T1000 (cell line): Measurements from ENCODE around the gene PPARGC1A.

ENCODE experiments used
- DNase-seq: peaks from one replicate; lab custom pipeline; 2025; ENCODE audit warnings: mixed read lengths; lab: John Stamatoyannopoulos, UW

Gene PPARGC1A

DNA sequence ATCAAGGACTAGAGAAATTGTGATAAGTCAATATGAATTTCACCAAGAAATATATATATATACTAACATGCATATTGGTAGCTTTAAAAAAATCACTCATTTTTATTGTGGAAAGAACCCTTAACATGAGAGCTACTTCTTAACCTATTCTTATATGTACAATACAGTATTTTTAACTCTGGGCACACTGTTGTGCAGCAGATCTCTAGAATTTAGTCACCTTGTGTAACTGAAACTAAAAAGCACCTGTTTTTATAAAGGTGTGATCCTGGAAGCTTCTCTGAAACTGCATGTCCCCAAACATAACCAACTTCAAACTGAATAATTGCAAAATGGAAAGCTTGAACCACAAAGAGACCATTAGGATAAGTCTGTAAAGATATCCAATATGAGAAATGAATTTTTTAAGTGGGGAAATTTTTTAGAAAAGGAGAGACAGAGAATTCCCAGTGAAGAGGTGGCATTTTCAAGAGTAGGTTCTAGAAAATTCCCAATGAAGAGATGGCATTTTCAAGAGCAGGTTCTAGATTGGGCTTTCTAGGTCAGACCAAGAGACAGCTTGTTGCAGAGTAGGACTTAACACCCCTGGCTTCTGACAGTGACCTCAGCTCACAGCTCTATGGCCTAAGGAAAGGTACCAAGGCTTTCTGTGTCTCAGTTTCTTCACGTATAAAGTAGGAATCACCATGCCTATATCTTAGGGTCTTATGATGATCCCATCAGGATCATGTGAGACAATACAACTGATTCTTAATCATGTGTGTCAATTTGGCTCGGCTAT is 22.0 kb upstream of the PPARGC1A start:
- no peak for DNase-seq

DNA sequence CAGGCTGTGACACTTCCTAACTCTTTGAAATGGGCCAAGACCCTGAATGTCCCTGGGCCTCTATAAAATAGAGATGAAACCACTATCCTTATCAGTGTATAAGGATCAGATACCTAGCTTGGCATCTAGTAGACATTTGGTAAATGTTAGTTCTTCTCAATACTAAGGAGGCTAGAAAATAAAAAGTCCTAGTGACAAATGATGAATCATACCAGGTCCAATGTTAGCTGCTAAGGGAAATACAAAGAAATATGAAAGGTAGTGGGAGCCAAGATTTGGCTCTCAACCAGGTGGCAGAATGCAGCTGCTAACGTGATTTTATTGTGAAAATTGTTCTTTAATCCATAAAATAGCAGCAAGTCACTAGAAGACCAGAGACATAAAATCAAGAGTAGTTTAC is 19.8 kb upstream of the PPARGC1A start:
- no peak for DNase-seq

GRCh38 chr4:23906839-23907238 is 17.0 kb upstream of the PPARGC1A start:
- no peak for DNase-seq

GRCh38 chr4:23904639-23905071 is 14.8 kb upstream of the PPARGC1A start:
- DNase-seq: no peak

- no peak for DNase-seq
Measured at GRCh38 chr4:23903859-23904438, 14.1 kb upstream of the PPARGC1A start.

DNA sequence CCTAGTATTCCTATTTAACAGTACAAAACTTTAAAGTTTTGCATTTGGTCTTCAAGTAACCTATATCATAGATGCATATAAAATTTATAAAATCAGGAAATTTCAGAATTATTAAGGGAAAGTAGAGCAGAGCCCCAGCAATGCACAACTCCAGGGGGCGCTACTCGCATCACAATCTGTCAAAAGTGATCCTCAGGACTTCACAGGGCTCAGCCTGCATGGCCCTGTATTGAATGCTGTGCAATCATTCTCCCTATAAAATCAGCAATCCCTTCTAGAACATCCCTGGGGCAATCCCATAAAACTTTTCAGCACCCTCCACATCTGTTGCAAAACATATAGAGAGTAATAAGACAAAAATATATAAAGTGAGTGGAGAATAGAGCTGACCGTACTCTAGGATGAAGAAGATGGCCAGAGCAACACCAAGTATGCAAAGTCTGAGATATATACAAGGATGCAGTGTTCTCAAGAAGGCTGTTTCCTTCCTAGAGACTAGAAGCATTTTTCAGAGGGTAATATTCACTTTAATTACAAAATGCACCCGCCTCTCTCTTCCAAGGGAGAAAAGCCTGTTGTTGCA is 12.5 kb upstream of the PPARGC1A start:
- DNase-seq: no peak

DNA sequence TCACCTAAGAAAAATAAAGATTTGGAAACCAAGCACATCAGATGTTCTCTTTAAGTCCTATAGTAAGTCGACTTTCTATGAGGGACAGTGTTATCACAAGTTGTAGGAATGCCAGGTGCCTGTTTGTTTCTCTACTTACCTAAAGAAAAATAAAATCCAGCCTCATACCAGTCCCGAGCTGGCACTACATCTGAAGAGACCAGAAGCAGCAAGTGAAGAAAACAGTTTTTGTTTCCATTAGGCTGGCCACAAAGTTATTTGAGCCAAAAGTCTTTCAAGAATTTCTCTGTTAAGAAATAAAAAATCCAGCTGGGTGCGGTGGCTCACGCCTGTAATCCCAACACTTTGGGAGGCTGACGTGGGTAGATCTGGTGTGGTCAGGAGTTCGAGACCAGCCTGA is 10.8 kb upstream of the PPARGC1A start:
- no peak for DNase-seq

- no peak for DNase-seq
Measured at GRCh38 chr4:23899565-23899964, 9.7 kb upstream of the PPARGC1A start.

DNA sequence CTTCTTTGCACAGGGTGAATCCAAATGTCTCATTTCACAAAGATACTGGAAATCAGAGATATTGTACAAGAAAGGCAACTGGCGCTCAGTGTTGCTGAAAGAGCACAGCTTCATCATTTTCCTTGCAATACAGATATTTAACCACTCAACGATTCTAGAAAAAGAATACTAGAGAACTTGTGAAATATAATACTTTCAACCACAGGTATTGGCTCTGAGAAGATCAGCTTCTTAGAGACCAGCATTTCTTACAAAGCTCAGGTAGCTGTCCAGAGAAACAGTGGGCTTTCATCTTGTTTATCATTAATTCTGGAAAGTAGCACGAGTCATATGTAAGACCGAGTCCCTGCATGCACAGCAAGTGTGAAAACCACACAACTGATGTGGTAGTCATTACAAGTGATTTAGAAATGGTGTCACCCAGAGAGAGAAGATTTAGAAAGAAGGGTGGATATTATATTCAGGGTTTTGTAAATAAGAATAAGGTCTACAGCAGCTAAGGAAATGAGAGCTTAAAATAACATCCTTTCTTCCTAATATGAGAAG is 7.8 kb upstream of the PPARGC1A start:
- DNase-seq: no peak

DNA sequence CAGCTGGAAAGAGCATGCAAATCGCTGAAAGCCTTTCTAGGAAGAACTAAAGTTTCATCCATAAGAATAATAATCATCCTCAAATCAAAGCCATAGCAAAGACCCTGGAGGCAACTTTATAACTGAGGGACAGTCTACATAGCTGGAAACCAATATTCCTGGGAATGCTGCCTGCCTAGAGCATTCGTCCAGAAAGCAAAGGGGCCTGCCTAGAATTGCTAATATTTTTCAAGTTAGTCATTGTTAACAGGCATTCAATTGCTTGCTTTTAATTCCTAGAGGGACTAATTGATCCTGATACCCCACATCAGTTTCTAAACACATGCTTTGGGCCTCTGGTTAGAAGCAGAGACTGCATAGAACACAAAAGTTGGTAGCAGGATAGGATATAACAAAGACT is 4.2 kb upstream of the PPARGC1A start:
- no peak for DNase-seq

DNA sequence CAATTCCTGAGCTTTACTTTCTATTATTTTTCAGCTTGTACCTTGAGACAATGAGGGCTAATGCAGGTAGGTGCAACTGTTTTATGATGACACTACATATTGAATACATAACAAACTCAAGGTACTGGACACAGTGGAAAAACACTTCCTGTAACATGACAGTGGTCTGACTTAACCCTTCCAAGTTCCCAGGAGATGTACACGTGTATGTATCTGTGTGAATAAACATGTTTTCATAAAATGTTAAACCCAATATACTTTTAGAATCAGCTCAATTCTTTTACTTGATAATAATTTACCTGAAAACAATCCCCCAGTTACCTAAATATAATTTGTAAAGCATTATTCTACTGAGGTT is 1.2 kb upstream of the PPARGC1A start:
- no peak for DNase-seq

DNA sequence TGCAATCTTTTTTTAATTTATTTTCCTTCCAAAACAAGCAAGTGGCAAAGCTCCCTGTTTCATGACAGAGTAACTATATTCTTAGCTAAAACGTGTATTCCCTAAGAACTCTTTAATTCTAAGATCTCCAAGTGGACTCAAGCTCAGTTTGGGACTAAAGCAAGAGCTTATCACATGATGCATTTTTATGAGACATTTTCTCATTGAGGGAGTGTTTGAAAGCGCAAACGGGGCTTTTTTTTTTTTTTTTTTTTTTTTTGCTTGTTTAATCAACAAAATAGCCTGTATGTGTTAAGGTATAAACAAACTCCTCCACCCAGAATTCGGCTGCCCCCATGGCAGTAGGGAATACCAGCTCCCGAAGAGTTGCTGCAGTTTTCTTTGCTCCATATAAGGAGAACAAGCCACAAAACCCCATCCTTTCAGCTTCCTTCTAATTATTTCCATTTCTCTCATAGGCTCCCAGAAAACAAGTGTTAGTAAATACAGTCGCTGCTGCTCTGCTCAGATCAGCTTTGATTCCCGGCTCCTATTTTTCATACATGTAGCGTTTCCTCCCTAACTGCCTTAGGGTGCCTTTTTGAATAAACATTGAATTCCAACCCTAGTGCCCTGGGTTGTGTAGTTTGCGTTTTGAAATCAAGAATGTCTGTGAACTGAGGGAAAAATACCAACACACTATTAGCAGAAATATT is 669 bp upstream of the PPARGC1A start:
- no peak for DNase-seq

- no peak for DNase-seq
Measured at GRCh38 chr4:23889391-23889790, 456 bp downstream of the PPARGC1A start.

DNA sequence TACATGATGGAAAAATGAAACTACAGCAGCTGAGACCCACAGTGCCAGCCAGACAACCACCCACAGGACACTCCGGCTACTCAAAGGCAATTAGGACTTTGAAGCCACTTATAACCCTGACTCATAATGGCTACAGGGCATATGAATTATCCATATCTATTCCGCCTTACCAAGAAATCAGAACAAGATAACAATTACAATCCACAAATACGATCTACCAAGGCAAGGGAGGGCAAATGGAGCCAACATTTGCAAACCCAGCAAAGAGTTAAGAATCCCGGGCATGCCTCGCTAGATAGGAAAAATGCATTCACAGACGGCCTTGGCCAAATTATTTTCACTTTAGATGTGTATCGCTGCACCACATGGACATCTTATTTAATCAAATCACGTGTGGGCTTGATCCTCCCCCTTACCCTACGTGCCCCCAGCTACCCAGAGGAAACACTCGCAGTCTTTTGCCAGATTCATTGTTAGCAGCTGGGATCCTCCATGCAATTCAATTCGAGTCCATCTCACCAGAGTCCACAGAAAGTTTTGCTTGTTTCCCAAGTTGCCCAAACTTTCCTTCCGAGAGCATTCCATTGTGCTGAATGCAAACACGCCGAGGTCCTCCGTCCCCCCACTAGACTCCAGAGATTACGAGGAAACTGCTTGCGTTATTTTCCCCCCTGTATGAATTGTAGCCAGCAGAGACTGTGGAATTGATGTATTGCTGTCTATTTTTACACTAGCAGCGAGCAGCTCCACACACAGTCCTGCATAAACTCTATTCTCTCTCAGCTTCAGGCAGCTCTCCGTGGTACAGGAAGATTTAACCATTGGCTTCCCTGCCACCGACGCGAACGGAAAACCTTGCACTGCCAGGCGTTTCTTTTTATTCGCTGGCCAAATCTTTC is 1.2 kb downstream of the PPARGC1A start:
- no peak for DNase-seq

DNA sequence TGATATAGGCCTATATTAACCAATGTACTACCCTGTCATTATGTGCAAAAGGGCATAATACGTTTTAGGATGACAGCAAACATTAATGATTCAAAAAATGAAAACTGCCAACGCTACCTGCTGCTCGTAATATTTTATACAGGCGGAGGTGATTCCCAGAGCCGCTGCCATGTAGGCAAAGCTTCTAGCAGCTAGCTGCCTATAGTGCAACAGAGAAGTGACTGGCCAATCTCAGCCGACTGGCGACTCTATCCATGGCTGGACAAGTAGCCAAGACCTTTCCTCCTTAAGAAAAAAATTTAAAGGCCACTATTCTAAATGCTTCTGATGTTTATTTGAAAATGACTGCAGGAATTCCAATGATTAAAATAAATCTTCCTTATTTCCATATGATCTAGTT is 1.9 kb downstream of the PPARGC1A start:
- DNase-seq: no peak

- DNase-seq: no peak
Measured at GRCh38 chr4:23887173-23887572, 2.7 kb downstream of the PPARGC1A start.

DNA sequence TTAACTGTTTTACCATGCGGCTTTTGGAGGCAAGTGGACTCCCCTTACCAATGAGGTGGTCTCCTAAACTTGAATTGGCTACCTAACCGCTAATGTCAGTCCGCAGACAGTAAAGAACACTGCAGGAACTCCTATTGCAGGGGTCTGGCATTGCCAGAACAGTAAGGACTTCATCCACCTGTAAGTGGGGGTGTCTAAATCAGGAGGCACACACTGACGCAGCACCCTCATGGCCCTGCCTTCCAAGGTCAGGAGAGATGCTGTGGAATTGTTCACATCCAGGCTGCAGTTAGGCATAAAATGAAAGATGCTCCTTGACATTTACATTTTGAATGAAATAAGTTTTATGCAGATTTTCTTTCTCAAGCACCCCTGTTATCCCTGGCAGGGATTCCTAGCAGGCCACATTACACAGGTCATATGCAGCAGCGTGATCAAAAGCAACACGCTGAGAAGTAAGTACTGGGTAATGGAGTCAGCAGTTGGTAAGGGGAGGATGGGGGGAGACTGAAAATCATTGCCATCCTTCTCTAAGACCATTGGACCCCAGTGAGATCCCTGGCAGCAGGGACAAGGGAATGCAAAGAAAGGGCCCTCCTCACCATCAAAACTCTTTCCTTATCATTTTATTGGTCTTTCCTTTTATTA is 3.8 kb downstream of the PPARGC1A start:
- DNase-seq: no peak

DNA sequence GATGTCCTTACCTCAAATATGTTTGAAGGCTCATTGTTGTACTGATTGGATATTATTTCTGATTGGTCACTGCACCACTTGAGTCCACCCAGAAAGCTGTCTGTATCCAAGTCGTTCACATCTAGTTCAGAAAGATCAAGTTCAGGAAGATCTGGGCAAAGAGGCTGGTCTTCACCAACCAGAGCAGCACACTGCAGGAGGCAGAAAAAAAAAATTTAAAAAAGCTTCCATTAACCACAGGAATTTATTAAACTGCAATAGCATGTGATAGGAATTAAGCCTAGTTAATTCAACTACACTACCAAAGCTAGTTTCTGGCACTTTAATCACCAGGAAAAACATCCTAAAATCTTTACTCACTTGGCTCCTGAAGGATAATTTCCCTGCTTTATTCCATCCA is 5.1 kb downstream of the PPARGC1A start:
- no peak for DNase-seq

GRCh38 chr4:23884261-23884660 is 5.6 kb downstream of the PPARGC1A start:
- no peak for DNase-seq

DNA sequence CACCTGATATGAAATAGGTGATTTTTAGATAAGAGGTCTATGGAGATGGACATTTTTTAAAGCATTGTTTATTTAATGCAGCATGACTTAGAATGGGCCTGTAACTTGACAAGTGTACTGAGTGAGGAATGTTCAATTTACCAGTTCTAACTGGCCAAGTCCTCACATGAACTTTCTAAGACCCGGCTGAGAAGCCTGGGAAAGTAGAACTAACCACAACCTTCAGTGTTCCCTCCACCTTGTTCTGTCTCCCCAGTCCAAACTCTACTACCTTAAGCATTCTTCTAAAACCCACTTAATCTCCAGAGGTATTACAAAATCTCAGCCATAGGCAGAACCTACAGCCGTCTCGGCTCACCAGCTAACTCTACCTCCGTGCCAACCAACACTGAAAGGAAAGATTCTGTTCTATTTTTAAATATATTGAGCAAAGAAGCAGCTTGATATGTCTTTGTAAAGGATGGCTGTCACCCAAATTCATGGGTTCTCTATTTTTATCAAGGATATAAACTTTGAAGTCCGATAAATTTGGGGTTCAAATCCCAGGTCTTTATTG is 6.8 kb downstream of the PPARGC1A start:
- no peak for DNase-seq
